HG02759 (cell line): Measurements from ENCODE around the gene DYSF.

ENCODE experiments used
- ATAC-seq: cut with Tn5 transposase; IDR thresholded peaks from one replicate; pipeline ENCODE4 v1.9.1; 2021; ENCODE audit warnings: mild to moderate bottlenecking, moderate library complexity; ENCODE audit not compliant: unreplicated experiment

DYSF gene

DNA sequence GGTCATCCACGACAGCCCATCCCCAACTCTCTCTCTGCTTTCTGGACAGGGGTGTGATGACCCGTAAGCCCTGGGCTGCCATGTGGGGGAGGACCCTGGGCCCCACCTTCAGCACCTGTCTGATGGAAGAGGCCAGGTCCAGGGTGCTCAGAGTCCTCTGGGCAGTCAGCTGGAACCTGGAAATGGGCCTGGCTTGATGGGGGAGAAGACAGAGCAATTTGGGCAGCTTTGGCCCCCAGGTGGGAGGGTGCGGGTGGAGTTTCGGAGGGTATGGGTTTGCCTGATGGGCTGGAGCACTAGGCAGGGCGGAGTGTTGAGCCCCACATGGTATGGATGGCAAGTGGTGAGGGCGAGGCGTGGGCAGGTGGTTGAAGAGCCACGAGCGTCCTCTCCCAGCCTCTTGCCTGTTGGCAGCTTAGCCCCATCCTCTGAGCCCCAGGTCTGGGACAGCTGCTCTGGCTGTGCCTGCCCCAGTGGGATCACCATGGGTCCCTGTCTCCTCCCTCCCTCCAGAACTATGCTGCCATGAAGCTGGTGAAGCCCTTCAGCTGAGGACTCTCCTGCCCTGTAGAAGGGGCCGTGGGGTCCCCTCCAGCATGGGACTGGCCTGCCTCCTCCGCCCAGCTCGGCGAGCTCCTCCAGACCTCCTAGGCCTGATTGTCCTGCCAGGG is 232.7 kb downstream of the DYSF start:
- ATAC-seq, result no peak

DNA sequence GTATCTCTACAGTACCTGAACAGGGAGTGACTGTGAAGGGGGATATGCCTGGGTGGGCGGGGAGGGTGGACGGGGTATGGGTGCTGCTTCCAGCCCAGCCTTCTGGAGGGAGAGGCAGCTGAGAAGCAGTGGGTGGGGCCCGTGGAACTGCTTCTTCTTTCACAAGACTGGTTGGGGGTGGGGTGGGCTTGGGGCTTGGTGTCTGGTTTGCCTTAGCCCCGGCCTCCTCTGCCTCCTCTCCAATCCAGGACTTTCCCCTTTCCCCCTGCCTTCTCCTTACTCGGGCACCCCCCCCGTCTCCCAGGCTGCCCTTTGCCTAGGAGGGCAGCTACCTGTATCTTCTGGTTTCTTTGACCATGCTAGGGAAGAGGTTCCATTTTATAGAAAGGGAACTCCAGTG is 233.4 kb downstream of the DYSF start:
- ATAC-seq, result no peak

DNA sequence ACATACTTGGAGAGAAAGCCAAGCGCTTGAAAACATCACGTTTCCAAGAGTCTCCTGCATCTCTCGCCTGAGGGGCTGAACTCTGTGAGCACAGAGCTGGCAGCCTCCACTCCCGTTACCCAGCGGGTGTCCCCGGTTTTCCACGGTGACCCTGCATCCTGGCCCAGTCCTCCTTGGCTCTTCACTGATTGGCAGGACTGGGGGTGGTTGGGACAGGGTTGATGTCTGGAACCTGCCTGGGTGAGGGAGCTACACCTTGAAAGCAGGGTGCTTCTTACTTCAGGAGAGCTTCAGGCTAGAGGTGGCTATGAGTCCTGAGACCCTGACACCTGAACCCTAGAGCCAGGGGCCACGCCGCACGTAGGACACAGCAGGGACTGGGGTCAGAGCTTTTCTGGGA is 234.1 kb downstream of the DYSF start:
- no peak for ATAC-seq

DNA sequence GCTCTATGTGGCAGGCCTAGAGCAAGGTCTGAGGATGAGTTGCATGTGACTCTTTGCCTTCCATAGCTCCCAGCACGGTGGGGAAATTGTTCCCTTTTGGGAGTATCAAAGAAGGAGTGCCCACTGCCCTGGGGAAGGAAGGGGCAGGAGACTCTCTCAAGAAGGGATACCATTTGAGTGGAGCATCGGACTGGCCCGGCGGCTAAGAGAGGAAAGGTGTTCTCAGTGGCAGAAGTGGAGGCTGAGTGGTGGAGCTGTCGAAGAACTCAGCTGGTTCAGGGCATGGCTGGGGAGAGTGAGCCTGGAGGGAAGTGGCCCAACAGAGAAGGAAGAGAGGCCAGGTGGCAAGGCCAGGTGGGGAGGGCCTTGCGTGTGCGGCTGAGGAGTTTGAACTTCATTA is 235.2 kb downstream of the DYSF start:
- ATAC-seq, result no peak

GRCh38 chr2:71689393-71689792 is 236.0 kb downstream of the DYSF start:
- no peak for ATAC-seq

- ATAC-seq, result no peak
Measured at GRCh38 chr2:71689968-71690834, 236.8 kb downstream of the DYSF start.

DNA sequence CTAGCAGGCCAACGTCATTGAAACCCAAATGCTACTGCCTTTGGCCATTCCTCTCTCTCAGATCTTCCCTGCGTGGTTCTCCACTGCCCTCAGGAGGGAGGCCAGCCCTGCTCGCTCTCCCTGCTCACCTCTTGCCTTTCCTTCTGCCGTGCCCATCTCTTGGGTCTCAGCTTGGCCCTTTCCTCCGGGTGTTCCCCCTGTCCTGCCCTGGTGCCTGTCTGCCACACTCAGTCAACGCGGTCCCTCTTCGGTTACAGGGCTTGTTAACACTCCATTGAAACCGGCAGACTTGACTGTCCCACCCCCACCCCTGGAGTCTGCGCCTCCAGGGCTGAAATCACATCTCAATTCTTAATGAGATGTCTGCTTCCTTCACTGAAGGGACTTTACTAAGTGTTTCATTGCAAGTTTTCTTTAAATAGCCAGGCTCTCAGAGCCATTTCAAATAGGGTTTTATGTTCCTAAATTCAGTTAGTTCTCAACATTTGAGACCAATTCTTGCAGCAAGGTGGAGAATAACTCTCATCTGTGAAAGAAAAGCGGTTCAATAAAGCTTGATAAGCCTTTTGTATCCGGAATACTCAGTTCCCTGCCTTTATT is 237.6 kb downstream of the DYSF start:
- no peak for ATAC-seq

GRCh38 chr2:71691747-71692441 is 238.5 kb downstream of the DYSF start:
- ATAC-seq, result no peak

DNA sequence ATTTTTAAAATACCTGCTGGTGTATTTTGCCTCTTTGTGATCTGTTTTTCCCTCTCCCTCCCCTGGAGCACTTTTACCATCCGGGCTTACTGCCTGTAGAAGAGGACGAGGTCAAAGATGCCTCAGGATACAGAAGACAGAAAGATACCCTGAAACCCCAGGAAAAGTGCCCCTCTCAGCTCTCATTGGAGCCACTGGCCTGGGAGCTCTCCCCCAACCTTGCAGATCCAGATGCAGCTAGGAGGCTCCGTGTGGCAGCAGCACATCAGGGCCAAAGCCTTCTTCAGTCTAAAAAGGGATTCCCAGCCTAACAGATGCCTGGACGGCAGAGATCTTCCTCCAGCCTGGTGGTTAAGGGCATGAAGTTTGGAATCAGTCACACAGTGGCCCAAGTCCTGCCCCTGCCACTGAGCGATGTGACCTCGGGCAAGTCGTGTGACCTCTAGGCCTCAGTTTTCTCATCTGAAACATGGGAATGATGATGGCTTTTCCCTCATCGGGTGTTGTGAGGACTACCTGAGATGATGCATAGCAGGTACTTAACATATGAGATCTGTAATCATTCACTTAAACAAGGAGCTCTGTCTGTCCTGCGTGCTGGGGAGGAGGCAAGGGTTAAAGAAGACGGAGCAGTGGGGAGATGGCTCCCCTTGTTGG is 239.4 kb downstream of the DYSF start:
- no peak for ATAC-seq

GRCh38 chr2:71693286-71694270 is 240.2 kb downstream of the DYSF start:
- ATAC-seq, result no peak

GRCh38 chr2:71694501-71695234 is 241.3 kb downstream of the DYSF start:
- ATAC-seq, result no peak

- no peak for ATAC-seq
Measured at GRCh38 chr2:71695235-71696120, 242.1 kb downstream of the DYSF start.

GRCh38 chr2:71696381-71696780 is 243.0 kb downstream of the DYSF start:
- no peak for ATAC-seq

DNA sequence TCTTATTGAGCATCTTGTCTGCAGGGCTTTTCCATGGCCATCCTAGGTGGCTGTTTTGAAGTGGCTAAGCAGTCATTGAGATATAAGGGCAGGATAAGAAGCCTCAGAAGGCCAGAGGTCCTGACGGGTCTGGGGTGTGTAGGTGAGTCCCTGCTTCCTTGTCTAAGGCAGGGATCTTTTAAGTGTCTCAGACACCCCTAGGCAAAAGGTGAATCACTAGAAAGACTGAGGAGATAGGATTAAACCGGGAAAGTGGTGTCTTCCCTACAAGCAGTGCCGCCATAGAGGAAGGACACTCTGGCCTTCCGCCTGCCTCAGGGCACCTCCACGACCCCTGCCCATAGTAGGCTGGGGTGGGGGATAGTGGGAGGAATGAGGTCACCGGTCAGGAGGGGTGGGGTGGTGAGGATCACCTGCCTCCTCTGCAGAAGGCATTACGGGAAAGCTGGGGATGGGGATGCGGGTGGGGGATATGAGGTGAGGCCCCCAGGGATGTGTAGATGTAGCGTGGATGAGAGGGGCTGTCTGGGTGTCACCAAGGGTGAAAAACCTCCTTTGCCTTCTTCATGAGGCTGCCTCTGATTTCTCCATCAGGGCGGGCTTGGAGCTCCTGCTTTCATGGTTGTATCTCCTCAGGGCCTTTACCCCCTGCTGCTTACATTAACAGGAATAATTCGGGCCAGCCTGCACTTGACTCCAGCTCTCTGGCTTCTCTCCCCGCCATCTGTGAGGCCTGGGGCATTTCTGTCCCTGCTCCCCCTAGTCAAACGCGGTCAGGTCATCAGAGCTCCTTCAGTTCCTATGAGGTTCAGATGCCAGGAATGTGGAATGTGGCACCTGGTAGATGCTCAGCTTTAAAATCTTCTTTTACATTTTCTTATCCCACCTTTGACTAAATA is 244.0 kb downstream of the DYSF start:
- no peak for ATAC-seq

DNA sequence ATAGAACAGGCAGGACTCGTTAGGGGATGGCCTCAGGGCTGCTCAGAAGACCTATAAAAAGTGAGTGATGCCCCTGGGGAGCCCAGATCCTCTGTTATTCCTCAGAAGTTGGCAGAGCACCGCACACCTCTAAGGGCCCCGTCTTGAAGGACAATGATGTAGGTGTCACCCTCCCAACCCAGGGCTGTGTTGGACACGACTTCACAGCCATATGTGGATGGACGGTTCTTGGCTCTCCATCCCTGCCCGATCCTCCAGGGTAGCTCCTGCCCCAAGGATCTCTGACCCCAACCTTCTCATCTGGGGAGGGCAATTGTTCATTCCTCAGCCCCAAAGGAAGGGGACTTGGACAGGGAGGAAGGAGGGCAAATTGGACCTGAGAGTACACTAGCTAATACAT is 246.1 kb downstream of the DYSF start:
- ATAC-seq, result no peak

DNA sequence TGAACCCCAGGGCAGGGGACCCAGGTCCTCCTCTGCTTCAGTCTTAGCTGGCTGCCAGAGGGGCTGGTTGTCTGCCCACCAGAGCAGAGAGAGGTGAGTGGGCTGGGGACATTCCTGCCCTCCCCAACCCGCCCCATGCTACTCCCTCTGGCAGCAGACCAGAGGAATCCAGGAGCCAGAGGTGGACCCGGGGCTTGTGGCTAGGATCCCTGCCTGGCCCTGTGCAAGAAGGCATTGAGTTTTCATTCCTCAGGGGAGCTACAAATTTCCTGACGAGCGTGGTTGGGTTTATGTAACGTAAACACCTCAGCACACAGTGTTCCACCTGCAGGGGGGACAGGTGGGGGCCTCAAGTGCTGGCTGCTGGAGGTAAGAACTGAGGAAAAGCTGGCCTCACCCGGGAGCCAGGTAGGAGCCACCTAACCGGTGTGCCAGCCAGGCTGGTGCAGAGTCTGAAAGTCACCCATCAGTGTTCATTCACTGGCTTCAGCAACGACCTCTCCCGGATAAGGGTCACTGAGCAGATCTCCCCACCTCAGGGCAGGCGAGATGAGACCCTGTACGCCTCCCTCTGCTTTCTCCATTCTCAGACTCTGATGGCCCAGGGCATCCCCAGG is 246.8 kb downstream of the DYSF start:
- no peak for ATAC-seq
